Erythroblast (primary cell): ENCODE results near the gene SMTNL2.

Source experiments
- GATA1 ChIP-seq: IDR thresholded peaks from 2 replicates; pipeline ENCODE4 v1.6.1; 2011; ENCODE audit warnings: low read depth, mild to moderate bottlenecking, control low read depth, low read length, moderate library complexity
- POLR2A ChIP-seq: IDR thresholded peaks from 2 replicates; pipeline ENCODE4 v1.6.1; 2011; ENCODE audit warnings: mild to moderate bottlenecking, low read length

- TF ChIP-seq POLR2A, result no peak
- TF ChIP-seq GATA1, result no peak
Observed at GRCh38 chr17:4559139-4559791, 25.1 kb upstream of the SMTNL2 start.
